ENCODE measurements around the gene KLHL40. TPM values are rescaled to one million over a fixed set of nuclear protein-coding genes. Genes with fewer than 3 reads are reported as not detected.
A peak's percentile ranks its signal among the peaks of the same experiment; 100 is the strongest.

The KLHL40 gene
- not detected in 2 replicates for total RNA-seq

GRCh38 chr3:42685363-42685881 lies at the start of gene KLHL40:
KLHL40 (plus strand) TSS chr3:42685537; CDS start chr3:42685619, 82 bp downstream.
- peak within 1 kb of the TSS; percentile 48 for H3K4me2 ChIP-seq (ENCODE audit: insufficient read depth, low read length)
- no peaks in the 10 kb centered on the region for H3K79me2 ChIP-seq (ENCODE audit: insufficient read depth, low read length)
- peaks cover 2% of the 10 kb centered on the region for H4K20me1 ChIP-seq (ENCODE audit: insufficient read depth, low read length)
- no peaks in the 10 kb centered on the region for H3K9me3 ChIP-seq (ENCODE audit: low read depth, low read length)
- no peaks in the 10 kb centered on the region for H3K36me3 ChIP-seq (ENCODE audit: insufficient read depth, low read length)
- H3K4me1 ChIP-seq (ENCODE audit: insufficient read depth, low read length) = peaks cover 8% of the 10 kb centered on the region
- TF ChIP-seq CTCF (IDR thresholded peaks at IDR 0.05; ENCODE audit: extremely low read depth, low read depth, low read length) = no peak
- peak within 1 kb of the TSS; percentile 59 for H2AFZ ChIP-seq (ENCODE audit: low read length)
- H3K27ac ChIP-seq (ENCODE audit: low read depth, low read length) = no peak within 1 kb of the TSS
- peak within 1 kb of the TSS; percentile 33 for H3K4me3 ChIP-seq (ENCODE audit: insufficient read depth, low read length)
- DNase-seq (ENCODE audit: insufficient read length, low spot score, missing footprints) = peak; percentile 67
- peaks cover 26% of the 10 kb centered on the region for H3K27me3 ChIP-seq (ENCODE audit: insufficient read depth, low read length)

DNA sequence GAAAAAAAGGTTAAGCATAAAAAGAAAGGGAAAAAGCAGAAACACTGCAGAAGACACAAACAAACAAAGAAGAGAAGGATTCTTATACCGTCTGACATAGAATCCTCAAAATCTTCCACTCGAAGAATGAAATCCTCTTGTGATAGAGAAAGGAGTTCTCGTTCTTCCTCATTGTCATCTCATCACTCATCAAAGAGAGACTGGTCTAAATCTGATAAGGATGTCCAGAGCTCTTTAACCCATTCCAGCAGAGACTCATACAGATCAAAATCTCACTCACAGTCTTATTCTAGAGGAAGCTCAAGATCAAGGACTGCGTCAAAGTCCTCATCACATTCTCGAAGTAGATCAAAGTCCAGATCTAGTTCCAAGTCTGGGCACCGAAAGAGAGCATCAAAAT lies 48.3 kb upstream of the KLHL40 start:
- H3K9me3 ChIP-seq (ENCODE audit: low read depth, low read length) = no peaks in the 10 kb centered on the region
- H4K20me1 ChIP-seq (ENCODE audit: insufficient read depth, low read length) = peaks cover 12% of the 10 kb centered on the region
- no peak overlapping the region for H3K27ac ChIP-seq (ENCODE audit: low read depth, low read length)
- H3K4me2 ChIP-seq (ENCODE audit: insufficient read depth, low read length) = no peak overlapping the region
- H3K27me3 ChIP-seq (ENCODE audit: insufficient read depth, low read length) = no peaks in the 10 kb centered on the region
- no peak for DNase-seq (ENCODE audit: insufficient read length, low spot score, missing footprints)
- TF ChIP-seq CTCF (IDR thresholded peaks at IDR 0.05; ENCODE audit: extremely low read depth, low read depth, low read length) = no peak
- peaks cover 95% of the 10 kb centered on the region for H3K36me3 ChIP-seq (ENCODE audit: insufficient read depth, low read length)
- no peaks in the 10 kb centered on the region for H3K4me1 ChIP-seq (ENCODE audit: insufficient read depth, low read length)
- peaks cover 30% of the 10 kb centered on the region for H3K79me2 ChIP-seq (ENCODE audit: insufficient read depth, low read length)
- no peak overlapping the region for H2AFZ ChIP-seq (ENCODE audit: low read length)
- no peak overlapping the region for H3K4me3 ChIP-seq (ENCODE audit: insufficient read depth, low read length)

DNA sequence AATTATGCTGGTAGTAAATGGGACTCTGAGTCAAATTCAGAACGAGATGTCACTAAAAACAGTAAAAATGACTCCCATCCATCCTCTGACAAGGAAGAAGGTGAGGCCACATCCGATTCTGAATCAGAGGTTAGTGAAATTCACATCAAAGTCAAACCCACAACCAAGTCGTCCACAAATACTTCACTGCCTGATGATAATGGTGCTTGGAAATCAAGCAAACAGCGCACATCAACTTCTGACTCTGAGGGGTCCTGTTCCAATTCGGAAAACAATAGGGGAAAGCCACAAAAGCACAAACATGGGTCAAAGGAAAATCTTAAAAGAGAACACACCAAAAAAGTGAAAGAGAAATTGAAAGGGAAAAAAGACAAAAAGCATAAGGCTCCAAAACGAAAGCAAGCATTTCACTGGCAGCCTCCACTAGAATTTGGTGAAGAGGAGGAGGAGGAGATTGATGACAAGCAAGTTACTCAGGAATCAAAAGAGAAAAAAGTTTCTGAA lies 46.9 kb upstream of the KLHL40 start:
- DNase-seq (ENCODE audit: insufficient read length, low spot score, missing footprints) = peak; percentile 17
- H3K36me3 ChIP-seq (ENCODE audit: insufficient read depth, low read length) = peaks cover 95% of the 10 kb centered on the region
- H3K4me3 ChIP-seq (ENCODE audit: insufficient read depth, low read length) = no peak overlapping the region
- peaks cover 40% of the 10 kb centered on the region for H3K79me2 ChIP-seq (ENCODE audit: insufficient read depth, low read length)
- H3K4me1 ChIP-seq (ENCODE audit: insufficient read depth, low read length) = no peaks in the 10 kb centered on the region
- TF ChIP-seq CTCF (IDR thresholded peaks at IDR 0.05; ENCODE audit: extremely low read depth, low read depth, low read length) = no peak
- H3K27me3 ChIP-seq (ENCODE audit: insufficient read depth, low read length) = no peaks in the 10 kb centered on the region
- no peaks in the 10 kb centered on the region for H3K9me3 ChIP-seq (ENCODE audit: low read depth, low read length)
- peaks cover 16% of the 10 kb centered on the region for H4K20me1 ChIP-seq (ENCODE audit: insufficient read depth, low read length)
- peak overlapping the region; percentile 54 for H3K4me2 ChIP-seq (ENCODE audit: insufficient read depth, low read length)
- peak overlapping the region; percentile 9 for H3K27ac ChIP-seq (ENCODE audit: low read depth, low read length)
- no peak overlapping the region for H2AFZ ChIP-seq (ENCODE audit: low read length)

DNA sequence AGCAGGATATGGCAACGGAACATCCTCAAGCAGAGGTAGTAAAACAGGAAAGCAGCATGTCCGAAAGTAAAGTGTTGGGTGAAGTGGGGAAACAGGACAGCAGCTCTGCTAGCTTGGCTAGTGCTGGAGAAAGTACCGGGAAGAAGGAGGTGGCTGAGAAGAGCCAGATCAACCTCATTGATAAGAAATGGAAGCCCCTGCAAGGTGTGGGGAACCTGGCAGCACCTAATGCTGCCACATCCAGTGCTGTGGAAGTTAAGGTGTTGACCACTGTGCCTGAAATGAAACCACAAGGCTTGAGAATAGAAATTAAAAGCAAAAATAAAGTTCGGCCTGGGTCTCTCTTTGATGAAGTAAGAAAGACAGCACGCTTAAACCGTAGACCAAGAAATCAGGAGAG lies 46.1 kb upstream of the KLHL40 start:
- H4K20me1 ChIP-seq (ENCODE audit: insufficient read depth, low read length) = peaks cover 19% of the 10 kb centered on the region
- no peak for TF ChIP-seq CTCF (IDR thresholded peaks at IDR 0.05; ENCODE audit: extremely low read depth, low read depth, low read length)
- H3K4me3 ChIP-seq (ENCODE audit: insufficient read depth, low read length) = no peak overlapping the region
- H3K4me1 ChIP-seq (ENCODE audit: insufficient read depth, low read length) = no peaks in the 10 kb centered on the region
- H3K27me3 ChIP-seq (ENCODE audit: insufficient read depth, low read length) = no peaks in the 10 kb centered on the region
- H3K9me3 ChIP-seq (ENCODE audit: low read depth, low read length) = no peaks in the 10 kb centered on the region
- peaks cover 95% of the 10 kb centered on the region for H3K36me3 ChIP-seq (ENCODE audit: insufficient read depth, low read length)
- peaks cover 45% of the 10 kb centered on the region for H3K79me2 ChIP-seq (ENCODE audit: insufficient read depth, low read length)
- no peak overlapping the region for H3K4me2 ChIP-seq (ENCODE audit: insufficient read depth, low read length)
- H3K27ac ChIP-seq (ENCODE audit: low read depth, low read length) = peak overlapping the region; percentile 9
- no peak overlapping the region for H2AFZ ChIP-seq (ENCODE audit: low read length)
- no peak for DNase-seq (ENCODE audit: insufficient read length, low spot score, missing footprints)
